HG02678 (cell line): ENCODE results near the gene C11orf58.

Experiments used
- ATAC-seq: cut with Tn5 transposase; IDR thresholded peaks from one replicate; pipeline ENCODE4 v1.9.1; 2021; ENCODE audit warnings: mild to moderate bottlenecking, moderate library complexity; ENCODE audit not compliant: unreplicated experiment

C11orf58 gene

DNA sequence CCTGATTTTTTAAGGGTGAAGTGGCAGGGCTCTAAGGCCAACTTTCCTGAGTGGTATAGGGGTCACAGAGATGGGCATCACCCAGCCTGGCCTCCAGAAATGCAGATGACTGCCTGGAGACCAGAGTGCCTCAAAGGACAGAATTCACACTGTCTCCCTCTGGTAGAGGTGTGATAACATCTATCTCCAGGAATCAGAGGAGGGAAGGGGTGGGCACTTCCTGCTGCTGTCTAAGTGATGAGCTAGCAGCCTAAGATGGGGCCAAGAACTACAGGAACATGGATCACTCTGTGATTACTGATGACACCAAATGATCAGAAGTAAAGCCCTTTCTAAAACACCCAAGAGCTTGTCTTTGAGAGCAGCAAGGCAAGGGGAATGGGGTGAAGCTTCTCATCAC, 61.9 kb downstream of the C11orf58 start:
- ATAC-seq, result no peak

DNA sequence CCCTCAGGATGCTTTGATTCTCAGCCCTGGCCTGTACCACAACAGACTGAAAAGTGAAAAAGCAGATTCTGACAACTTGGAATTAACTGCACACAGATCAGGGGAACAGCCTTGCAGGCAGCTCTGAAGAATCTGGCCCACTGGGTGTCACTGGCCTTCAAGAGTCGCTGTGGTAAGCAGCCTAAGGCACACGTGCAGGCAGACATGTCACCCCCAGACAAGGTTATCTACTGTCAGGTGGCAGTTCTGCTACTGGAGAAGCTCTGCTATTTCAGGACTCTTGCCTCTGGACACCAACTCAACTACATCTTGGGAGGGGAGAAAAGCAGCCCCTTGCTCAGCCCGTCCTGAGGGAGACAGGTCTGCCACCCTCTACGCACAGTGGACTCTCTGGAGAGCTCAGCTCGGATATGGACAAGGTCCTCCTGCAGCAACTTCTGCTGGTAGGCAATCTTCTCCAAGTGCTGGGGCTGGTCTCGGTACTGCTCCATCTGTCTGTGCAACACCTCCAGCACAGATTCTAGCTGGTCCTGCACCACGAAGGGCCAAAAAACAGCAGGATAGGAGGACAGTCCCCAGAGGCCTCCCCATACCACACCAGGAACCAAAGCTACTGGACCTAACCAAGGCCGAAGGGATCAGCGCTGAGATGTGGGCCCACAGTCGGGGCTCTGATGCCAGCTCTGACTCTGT, 63.0 kb downstream of the C11orf58 start:
- no peak for ATAC-seq

DNA sequence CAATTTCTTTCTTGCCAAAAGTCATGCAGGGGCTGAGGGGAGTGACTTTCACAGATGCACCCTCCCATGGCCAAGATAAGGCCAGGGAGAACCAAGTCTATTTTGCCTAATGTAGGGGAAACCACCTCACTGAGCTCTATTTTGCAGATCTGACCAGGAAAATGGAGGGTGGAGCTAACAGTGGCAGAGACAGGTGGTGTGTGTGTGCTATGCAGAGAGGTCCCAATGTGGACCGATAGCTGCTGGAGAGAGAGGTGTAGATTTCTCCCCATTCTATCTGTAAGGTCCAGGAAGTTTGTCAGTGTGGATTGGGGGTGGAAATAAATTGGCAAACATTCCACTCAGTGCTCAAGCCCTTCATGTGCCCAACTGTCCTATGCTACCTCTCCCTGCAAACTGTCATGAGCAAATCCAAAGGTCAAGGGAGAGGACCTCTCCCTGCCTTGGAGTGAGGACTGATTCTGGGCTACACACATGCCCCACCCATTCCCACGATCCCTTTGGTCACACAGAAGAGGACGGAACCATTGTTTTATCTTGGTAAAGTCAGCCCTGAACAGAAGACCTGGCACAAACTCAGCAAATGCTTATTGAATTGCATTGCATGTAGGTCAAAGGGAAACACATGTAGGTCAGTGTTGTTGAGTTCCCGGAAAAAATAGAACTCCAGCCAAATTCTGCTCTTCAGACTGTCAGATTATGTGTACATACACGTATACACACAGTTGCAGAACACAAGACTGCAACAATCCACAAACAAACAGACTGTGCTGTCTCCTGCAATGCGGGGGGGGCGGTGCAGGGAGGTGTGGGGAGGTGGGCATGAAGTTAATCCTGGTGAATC, 65.9 kb downstream of the C11orf58 start:
- no peak for ATAC-seq

DNA sequence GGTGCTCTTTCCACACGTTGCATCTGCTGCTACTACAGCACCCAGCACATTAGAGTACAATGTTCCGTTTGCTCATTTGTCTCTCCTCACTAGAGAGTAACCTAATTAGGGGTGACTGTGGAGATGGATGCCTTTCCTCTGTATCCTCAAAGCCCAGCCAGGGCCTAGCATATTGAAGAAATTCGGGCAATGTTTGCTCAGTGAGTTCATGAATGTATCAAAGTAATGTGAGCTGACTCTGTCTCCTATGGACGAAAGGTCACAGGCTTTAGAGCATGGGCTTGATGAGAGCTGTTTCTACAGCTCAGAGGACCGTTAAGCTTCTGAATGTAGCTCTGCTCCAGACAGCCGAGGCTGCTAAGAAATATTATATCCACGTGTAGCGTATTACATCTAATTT, 67.5 kb downstream of the C11orf58 start:
- no peak for ATAC-seq

DNA sequence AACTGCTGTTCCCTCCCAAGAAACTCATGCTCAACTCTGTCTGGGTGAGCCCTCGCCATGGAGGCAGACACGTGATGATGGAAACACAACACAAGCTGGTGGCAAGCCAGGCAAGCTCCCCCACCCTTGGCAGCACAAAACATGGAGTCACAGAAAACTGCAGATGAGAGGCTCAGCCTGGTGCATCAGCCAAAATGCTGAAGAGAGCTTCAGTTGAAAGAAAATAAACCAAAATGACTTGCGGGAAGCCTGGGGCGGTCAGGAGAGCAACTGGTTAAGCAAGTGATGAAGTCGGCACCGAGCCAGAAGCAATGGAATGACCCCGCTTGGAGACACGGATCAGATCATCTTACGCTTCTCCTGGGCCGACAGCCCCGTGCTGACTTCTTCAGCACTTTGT, 68.3 kb downstream of the C11orf58 start:
- no peak for ATAC-seq

DNA sequence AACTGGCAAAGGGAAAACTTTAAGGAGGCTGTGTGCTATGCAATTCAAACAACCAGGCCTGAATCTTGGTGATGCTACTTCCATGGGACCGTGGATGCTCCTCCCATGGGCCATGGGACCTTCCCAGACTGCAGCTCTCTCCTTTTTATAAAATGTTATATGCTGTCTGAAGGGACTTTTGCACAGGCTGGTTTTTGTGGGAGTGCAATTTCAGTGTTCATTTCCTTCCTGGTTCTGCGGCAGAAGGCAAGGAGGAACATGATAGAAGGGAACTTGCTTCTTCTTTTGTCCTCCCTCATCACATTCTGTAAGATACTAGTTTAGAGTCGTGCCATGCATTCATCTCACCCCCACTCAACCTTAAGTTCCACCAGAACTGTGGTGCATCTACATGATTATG, 68.9 kb downstream of the C11orf58 start:
- ATAC-seq, result no peak
